Panc1 (cell line): ENCODE data around the gene SUGP1. TPM values are rescaled to one million over a fixed set of nuclear protein-coding genes. Genes with fewer than 3 reads are reported as not detected.

Source experiments
- ATAC-seq: fragments of 200-7000 bp; cut with Tn5 transposase; 2 replicates; pipeline ENCODE4 v1.9.1; 2020; ENCODE audit warnings: mild to moderate bottlenecking, moderate library complexity
- BruUV-seq: library from RNA; stranded (reverse); fragments of 400-500 nt; replicated peaks from 2 replicates; lab custom pipeline; 2021; lab: Mats Ljungman, UMichigan
- CTCF ChIA-PET: fragments of 300-600 bp; sonication (Branson Sonifier 250); formaldehyde crosslinking; loops from one replicate; lab custom pipeline; 2022; ENCODE audit warnings: antibody characterized with exemption; lab: Charles Lee
- POLR2A ChIA-PET: fragments of 300-600 bp; sonication (Branson Sonifier 250); formaldehyde crosslinking; loops from one replicate; lab custom pipeline; 2022; ENCODE audit warnings: antibody characterized with exemption; lab: Charles Lee
- DNase-seq: peaks from one replicate; pipeline ENCODE4 v3.0.0-alpha.2; 2010; ENCODE audit warnings: low read depth, low spot score
- H3K27ac ChIP-seq: 2 replicates; pipeline ENCODE4 v1.5.1; 2011; ENCODE audit warnings: mild to moderate bottlenecking, low read length, inconsistent platforms
- H3K27me3 ChIP-seq: fragments of 200-500 bp; sonication (Bioruptor generic); 2 replicates; pipeline ENCODE4 v1.6.0; 2014; ENCODE audit warnings: low read length, inconsistent platforms; ENCODE audit not compliant: control insufficient read depth, insufficient read depth
- H3K36me3 ChIP-seq: fragments of 200-500 bp; sonication (Bioruptor generic); 2 replicates; pipeline ENCODE4 v1.5.1; 2014; ENCODE audit warnings: inconsistent platforms, mild to moderate bottlenecking, low read length, moderate library complexity; ENCODE audit not compliant: control insufficient read depth, insufficient read depth
- H3K4me1 ChIP-seq: 2 replicates; pipeline ENCODE4 v1.5.1; 2011; ENCODE audit warnings: inconsistent platforms, mild to moderate bottlenecking, low read length, moderate library complexity; ENCODE audit not compliant: control insufficient read depth, insufficient read depth
- H3K4me3 ChIP-seq, 2 experiments: 2 replicates each; pipeline ENCODE4 v1.5.1; 2011 to 2012; ENCODE audit warnings: low read depth in 2 of 2, low read length in 2 of 2, mild to moderate bottlenecking in 2 of 2, inconsistent platforms in 1 of 2, moderate library complexity in 1 of 2
- H3K9me3 ChIP-seq: fragments of 200-500 bp; sonication (Bioruptor generic); 2 replicates; pipeline ENCODE4 v1.5.1; 2014; ENCODE audit warnings: low read depth, mild to moderate bottlenecking, inconsistent platforms, low read length, moderate library complexity; ENCODE audit not compliant: control insufficient read depth, insufficient read depth
- CTCF ChIP-seq: fragments of 450-650 bp; IDR thresholded peaks from 2 replicates; pipeline ENCODE4 v1.5.1; 2017; ENCODE audit warnings: mild to moderate bottlenecking
- POLR2AphosphoS5 ChIP-seq: IDR thresholded peaks from 2 replicates; pipeline ENCODE4 v1.6.1; 2012; ENCODE audit warnings: mild to moderate bottlenecking, low read depth, low read length, moderate library complexity
- REST ChIP-seq, 2 experiments: IDR thresholded peaks; 2 replicates each; pipeline ENCODE4 v1.6.1; 2011 to 2012; ENCODE audit warnings: low read depth in 2 of 2, control low read depth in 1 of 2, low read length in 1 of 2, mild to moderate bottlenecking in 1 of 2, moderate library complexity in 1 of 2; ENCODE audit not compliant: insufficient read depth in 1 of 2
- SIN3A ChIP-seq: IDR thresholded peaks from 2 replicates; pipeline ENCODE4 v1.6.1; 2012; ENCODE audit warnings: low read depth, mild to moderate bottlenecking, low read length, moderate library complexity, borderline replicate concordance; ENCODE audit not compliant: insufficient read depth
- TCF7L2 ChIP-seq: IDR thresholded peaks from 2 replicates; pipeline ENCODE4 v1.6.1; 2011; ENCODE audit warnings: mild to moderate bottlenecking, low read depth, low read length, inconsistent platforms
- in situ Hi-C: cut with HindIII; loops from 2 replicates; pipeline ENCODE4 v1.10.0; 2016; ENCODE audit warnings: low sequenced_read_pairs, low pct_unique_long_range_greater_than_20kb
- intact Hi-C: fragments of 100-400 bp; cut with micrococcal nuclease; formaldehyde crosslinking; loops from one replicate; pipeline ENCODE4 v1.10.0; 2022; ENCODE audit not compliant: unreplicated experiment
- total RNA-seq: library from RNA; stranded (reverse); gene quantifications from one replicate; pipeline ENCODE4 v1.2.1, GENCODE V29; 2021; ENCODE audit not compliant: unreplicated experiment

Gene SUGP1
- total RNA-seq, 1 experiment from 2014 or later: 41.5 TPM

GRCh38 chr19:19294914-19295313 lies 25.4 kb downstream of the SUGP1 start:
- ChIA-PET POLR2A (no interaction called here), CTCF (no interaction called here)
- in situ Hi-C loops (no loop called here), intact Hi-C loops (no loop called here)
- no TSS peak for BruUV-seq
- Histone ChIP-seq H3K36me3 (0 out of 2 replicates have a peak, but pooled peaks cover 2% of the 10 kb centered on the region), H3K4me1 (no peaks in the 10 kb centered on the region), H3K27me3 (no peaks in the 10 kb centered on the region), H3K27ac (no peak overlapping the region), H3K4me3 (no peak overlapping the region), H3K9me3 (no peaks in the 10 kb centered on the region)
- TF ChIP-seq POLR2AphosphoS5 (no peak), TCF7L2 (no peak), REST (IDR thresholded peaks at IDR 0.05; ENCODE audit: insufficient read depth in 1 of 2, low read depth in 2 of 2, low read length in 1 of 2) (no peak), SIN3A (no peak), CTCF (no peak)
- DNase-seq (no peak), ATAC-seq (no peak)

- Histone ChIP-seq H3K36me3 (0 out of 2 replicates have a peak, but pooled peaks cover 2% of the 10 kb centered on the region), H3K27ac (no peak overlapping the region), H3K9me3 (no peaks in the 10 kb centered on the region), H3K4me1 (no peaks in the 10 kb centered on the region), H3K27me3 (no peaks in the 10 kb centered on the region), H3K4me3 (no peak overlapping the region)
- intact Hi-C loops: no loop called here
- TF ChIP-seq CTCF (no peak), SIN3A (no peak), POLR2AphosphoS5 (no peak)
- DNase-seq: no peak
- in situ Hi-C loops: no loop called here
- BruUV-seq: no TSS peak
- ChIA-PET POLR2A (no interaction called here), CTCF (no interaction called here)
- no peak for ATAC-seq
These were observed 27.7 kb downstream of the SUGP1 start for GRCh38 chr19:19292607-19293006.
